ENCODE data around the gene WNT7B.

Gene WNT7B

DNA sequence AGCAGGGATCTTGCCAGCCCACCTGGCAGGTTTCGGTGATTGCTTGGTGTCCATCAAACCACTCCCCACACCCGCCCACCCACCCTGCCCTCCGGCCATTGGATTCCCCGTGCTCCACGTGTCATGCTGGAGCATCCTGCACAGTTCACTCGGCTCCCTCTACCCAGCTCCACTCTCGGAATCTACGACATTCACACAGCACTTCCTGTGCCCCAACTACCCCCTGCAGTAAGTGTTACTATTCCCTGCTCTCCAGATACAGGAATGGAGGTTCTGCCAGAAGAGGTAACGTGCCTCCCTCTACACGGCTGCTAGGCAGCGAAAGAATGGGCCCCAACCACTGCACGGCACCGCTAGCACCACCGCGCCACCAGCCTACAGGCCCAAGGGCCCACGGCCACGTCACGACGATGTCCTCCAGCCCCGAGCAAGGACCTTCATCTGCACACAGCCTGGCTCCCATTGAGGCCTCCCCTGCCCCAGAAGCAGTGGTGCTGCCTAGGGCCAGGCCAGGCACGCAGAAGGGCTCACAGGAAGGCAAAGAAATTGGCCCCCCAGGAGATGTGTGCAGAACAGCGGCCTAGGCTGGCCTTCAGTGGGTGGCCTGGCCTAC, 27.6 kb downstream of the WNT7B start:
- no peak for DNase-seq

- DNase-seq = no peak
Observed at GRCh38 chr22:45948081-45948648, 28.8 kb downstream of the WNT7B start.

- no peak for DNase-seq
Observed at GRCh38 chr22:45946805-45947600, 30.0 kb downstream of the WNT7B start.

GRCh38 chr22:45945621-45946106, 31.3 kb downstream of the WNT7B start:
- no peak for DNase-seq

- DNase-seq = no peak
Observed at GRCh38 chr22:45942787-45943493, 34.0 kb downstream of the WNT7B start.

GRCh38 chr22:45942344-45942743, 34.6 kb downstream of the WNT7B start:
- DNase-seq = no peak

- no peak for DNase-seq
Observed at GRCh38 chr22:45938913-45939312, 38.0 kb downstream of the WNT7B start.

DNA sequence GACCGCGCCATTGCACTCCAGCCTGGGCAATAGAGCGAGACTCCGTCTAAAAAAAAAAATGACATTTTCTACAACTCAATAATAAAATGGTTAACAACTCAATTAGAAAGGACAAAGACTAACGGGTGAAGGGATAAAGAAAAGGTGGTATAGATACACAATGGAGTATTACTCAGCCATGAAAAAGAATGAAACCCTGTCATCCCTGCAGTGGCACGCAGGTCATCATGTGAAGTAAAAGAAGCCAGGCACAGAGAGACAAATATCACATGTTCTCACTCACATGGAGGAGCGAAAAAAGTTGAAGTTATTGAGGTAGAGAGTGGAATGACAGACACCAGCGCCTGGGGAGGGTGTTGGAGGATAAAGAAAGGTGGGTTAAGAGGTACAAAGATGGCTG, 39.0 kb downstream of the WNT7B start:
- DNase-seq = no peak

DNA sequence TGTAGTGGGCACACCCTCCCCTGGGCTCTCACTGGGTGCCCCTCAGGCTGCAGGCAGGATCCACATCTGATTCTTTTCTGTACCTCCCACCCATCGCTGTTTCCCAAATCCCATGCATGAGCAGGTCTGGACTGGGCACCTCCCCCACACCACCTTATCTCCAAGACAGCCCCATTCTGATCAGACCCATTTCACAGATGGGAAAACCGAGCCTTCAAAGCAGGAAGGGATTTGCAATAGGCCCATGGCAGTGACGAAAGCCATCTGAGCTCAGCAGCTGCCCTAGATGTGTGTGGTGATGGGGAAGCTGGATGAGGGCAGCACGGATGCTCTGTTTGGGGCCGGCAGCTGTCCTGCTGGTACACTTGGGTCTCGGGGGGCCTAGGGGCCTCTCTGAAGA, 41.4 kb downstream of the WNT7B start:
- no peak for DNase-seq

DNA sequence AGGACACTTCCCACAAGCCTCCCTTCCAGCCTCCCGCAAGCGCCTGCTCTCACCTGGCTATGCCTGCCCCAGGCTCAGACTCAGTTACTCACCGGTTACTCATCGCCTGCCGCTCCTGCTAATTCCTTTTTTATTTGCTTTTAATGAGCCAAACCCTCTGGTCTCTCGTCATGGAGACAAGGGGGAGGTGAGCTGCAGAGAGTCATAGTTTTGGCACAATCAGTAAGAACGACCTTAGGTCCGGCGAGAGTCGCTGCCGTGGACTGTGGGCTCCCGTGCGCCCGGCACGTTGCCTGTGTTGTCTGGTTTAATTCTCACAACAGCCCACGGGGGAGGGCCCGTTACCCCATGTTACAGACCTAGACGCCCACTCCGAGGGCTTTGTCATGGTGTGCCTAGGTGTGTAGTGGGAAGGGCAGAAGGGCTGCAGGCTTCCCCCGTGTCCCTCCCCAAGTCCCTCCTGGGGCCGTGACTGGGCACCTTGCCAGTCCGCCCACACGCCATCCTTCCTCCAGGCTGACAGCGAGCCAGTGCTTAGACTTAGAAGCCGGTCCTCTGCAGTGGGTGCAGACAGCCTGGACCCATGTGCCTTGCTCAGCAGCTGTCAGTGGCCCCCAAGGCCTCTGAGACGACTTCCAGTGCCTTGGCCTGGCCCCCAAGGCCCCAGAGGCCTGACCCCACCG, 42.2 kb downstream of the WNT7B start:
- no peak for DNase-seq

- DNase-seq = no peak
Observed at GRCh38 chr22:45934168-45934564, 42.8 kb downstream of the WNT7B start.

DNA sequence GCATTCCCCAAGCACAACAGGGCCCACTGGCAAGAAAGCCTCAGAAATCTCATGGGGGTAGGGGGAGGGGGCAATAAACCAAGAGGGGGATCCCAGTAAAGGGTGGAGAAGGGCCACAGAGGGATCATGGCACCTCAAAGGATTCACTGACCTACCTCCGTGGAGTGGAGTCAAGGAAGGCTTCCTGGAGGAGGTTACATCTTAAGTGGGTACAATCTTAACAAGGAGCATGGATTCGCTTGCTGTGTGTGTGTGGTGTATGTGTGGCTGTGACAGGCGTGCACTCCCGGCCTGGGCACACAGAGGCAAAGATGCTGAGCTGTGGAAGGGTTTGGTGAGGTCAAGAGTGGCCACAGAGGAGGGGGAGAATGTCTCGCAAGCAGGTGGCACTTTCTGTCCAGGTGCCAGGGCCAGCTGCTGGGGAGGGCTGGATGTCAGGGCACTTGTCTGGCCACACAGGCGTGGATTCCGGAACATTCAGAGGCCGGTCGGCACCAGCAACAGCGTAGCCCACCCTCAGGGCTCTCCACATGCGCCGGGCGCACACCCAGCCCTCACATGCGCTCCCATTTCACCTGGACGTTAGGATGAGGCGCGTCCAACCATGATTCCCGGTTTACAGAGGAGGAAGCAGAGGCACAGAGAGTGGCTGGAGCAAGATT, 43.3 kb downstream of the WNT7B start:
- no peak for DNase-seq

DNA sequence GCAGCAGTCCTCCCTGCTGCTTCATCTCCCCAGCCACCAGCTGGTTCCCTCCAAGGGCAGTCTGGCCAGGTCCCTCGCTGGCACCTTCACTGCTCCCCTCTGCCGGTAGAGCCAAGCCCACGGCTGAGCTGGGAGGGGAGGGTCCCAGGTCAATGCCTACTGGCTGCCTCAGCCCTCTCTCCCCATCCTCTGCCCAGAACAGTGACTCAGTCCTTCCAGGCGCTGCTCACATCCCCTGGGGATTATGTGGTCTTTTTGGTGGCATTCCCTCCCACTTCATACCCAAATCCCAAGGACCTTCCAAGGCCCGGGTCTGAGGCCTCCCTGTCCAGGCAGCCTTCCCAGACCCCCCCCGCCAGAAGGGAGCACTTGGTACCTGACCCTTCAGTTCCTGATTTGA, 44.9 kb downstream of the WNT7B start:
- no peak for DNase-seq

- DNase-seq = no peak
Observed at GRCh38 chr22:45931042-45931441, 45.9 kb downstream of the WNT7B start.

- DNase-seq = no peak
Observed at GRCh38 chr22:45930324-45930723, 46.6 kb downstream of the WNT7B start.

DNA sequence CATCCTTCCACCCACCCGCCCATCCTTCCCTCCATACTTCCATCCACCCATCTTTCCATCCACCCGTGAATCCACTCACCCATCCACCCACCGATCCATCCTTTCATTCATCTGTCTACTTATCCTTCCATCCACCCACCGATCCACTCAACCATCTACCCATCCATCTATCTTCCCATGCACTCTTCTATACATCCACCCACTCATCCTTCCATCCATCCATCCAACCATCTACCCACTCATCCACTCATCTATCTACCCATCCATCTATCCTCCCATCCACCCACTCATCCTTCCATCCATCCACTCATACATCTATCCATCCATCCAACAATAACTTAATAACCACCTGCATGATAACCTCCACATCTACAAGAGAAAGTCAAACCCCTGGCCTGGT, 47.3 kb downstream of the WNT7B start:
- DNase-seq = no peak

DNA sequence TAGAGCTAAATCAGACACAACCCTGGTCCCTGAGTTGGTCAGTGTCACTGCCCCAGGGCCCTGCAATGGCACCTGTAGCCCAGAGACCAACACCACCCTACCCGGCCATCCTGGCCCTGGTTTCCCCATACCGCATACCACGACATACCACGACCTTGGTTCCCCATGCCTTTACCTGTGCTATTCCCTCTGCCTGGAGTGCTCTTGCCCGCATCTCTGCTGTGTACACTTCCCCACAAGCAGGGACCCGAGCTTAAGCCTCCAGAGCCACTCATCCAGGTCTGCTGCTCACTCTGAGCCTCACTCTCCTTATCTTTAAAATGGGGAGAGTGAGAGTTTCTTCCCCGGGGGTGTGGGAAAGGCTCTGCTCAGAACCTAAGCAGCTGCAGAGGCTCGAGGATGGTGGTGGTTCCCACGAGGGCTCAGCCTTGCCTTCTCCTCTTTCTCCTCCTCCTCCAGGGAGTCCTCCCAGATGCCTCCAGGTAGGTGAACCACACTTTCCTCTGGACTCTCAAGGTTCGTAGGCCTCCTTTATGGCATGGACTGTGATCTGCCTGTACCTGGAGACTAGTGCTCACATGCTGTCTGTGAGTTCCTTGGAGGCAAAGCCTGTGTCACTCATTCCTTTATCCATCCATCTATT, 48.1 kb downstream of the WNT7B start:
- no peak for DNase-seq

- no peak for DNase-seq
Observed at GRCh38 chr22:45927059-45927458, 49.9 kb downstream of the WNT7B start.

- DNase-seq = no peak
Observed at GRCh38 chr22:45926433-45926832, 50.5 kb downstream of the WNT7B start.

DNA sequence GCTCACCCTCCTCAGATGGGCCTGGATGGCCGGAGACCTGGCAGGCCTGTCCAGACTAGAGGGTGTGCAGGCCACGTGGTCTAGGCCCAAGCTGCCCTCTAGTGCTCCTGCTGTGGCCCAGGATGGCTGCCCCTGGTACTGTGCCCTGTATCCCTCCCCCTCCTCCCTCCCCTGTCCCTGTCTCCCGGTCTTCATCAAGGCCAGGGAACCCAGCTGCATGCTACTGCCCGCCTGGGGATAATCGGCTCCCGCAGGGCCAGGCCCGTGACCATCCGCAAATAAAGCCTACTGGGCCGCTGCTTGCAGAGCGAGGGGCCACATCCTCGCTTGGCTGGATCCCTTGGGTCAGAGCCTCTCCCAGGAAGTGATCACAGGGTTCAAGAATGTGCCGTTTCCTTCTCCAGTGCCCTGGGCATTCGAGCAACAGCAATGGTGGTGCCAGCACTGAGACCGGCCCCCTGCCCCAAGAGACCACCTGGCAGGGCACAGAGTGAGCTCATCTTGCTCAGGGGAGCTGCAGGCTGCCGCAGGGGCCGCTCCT, 51.1 kb downstream of the WNT7B start:
- DNase-seq = no peak

DNA sequence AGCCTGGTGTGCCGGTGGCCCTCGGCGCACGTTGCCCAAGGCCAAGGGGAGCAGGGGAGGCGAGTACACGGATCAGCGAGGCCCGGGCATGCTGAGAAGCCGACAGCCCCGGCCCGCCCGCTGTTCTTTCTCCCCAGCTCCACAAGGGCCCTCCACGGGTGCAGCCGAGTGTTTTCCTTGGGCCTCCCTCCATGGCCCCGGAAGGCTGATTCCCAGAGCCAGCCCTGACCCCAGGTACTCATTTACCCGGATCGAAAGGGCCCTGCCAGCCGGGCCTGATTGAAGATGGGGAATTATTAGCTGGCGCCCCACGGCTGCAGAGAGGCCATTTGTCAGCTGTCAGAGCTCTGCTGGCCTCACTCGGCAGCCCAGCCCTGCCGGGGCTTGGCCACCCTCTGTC, 53.1 kb downstream of the WNT7B start:
- DNase-seq = no peak

DNA sequence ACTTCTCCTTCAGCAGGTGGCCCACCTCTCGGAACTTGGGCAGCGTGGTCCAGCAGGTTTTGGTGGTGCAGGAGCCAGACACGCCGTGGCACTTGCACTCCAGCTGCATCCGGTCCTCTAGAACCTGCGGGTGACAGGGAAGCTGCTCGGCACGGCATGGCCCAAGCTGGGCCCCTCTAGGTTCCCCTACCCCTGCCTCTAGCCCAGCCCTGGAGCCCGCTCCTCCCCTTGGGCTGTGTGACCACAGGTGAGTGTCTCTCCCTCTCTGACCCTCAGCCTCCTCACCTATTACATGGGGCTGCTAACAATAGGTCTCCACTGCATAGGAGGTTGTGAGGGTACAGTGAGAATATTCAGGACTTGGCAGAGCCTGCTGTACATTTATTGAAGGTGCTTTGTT, 53.8 kb downstream of the WNT7B start:
- DNase-seq = no peak
